ENCODE results near the gene ANO10.
"Not testable (repeated sequence)": the region's sequence is repeated elsewhere in the genome, so short reads cannot be mapped to it uniquely, and the experiment has no call there.

ANO10 gene

DNA sequence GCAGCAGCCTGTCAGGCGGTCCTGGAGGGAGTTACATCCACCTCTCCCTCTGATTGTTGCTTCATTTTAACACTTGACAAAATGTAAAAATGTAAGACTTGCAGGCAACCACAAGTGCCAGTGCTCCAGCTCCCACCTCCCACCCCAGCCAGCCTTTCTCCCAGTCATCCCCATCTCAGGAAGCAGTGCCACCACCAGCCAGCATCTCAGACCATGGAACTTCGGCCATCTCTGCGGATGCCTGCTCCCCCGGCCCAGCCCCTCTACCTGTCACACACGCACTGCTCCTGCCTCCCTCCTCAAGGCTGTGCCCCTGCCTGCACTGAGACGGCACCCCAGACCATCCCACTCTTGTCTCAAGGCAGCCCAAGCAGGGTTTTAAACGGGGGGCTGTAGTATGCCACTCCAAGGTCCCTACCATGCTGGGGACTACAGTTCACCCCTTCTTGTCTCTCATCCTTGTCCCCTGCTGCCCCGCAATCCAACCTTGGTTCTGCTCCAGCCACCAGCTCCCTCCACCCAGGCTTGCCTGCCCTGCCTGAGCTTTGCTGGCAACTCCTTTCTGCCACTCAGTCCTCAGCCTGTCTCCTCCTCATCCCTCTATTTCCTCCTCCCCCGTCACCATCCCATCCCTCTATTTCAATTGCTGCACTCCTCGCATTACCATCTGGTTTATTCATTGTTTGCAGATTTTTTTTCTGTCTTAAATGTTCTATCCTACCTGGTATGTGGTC, 249.6 kb downstream of the ANO10 start:
- DNase-seq (ENCODE audit: low read depth): no peak

DNA sequence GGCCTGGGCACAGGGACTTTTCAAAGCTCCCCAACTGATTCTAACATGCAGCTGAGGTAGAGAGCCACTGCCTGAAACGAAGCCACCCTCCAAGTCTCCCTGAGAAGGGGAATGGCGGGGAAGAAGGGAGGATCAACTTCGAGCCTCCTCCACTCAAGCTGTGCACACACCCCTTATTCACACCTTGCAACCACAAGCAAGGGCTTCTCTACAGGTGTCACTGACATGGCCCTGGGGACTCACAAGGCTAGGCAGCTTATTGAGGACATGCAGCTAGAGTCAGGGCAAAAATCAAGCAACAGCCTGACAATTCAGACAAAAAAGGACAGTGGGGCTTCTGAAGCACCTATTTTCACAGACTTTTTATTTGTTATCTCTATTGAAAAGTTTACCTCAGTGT, 250.3 kb downstream of the ANO10 start:
- no peak for DNase-seq (ENCODE audit: low read depth)

DNA sequence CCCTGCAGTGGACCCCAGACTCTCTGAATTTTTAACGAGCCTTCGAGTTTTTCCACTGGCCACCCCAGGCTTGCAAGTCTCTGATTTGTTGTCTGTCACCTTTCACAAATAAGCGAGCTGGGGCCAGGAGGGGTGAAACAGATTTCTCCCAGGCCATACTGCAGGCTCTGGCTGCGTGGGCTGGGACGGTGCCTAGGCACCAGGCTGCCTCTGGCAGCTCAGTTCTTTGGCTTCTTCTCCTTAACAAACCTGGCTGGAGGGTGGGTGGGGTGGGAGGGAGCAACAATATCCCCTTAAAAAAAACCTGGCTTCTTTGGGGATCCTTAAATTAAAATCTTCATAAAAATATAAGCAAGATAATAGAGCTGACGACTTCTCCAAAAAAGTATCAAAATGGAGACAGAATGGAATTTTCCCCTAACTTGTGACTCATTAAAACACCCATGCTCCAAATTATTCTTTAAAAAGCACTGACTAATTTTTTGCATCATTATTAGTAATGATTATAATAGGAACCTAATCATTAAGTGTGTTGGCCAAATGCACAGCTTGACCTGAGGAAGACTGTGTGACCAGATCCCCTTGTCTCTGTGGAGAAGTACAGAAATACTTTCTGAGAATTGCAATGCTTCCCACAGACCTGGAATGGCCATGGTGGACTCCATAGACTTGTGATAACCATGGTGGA, 251.4 kb downstream of the ANO10 start:
- DNase-seq (ENCODE audit: low read depth): no peak

GRCh38 chr3:43369404-43370292, 252.2 kb downstream of the ANO10 start:
- DNase-seq (ENCODE audit: low read depth): no peak

- DNase-seq (ENCODE audit: low read depth): no peak
These were observed 254.9 kb downstream of the ANO10 start for GRCh38 chr3:43366885-43367284.

DNA sequence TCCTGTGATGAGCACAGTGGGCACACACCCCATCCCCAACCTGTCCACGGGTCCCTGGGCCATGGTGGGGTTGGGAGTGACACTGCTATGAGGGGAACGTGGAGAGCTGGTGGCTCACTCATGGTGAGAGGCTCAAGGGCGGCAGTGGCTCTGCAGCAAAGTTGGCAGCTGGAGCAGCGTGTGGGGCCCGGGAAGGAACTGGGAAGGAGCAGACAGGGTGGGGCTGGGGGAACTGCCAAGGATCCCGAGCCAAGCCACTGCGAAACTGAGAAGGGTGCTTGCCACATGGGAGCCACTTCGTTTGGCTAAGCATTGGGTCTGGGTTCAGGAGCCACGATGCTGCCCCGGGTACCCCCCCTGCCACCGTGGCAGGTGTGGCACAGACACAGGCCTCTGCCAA, 255.3 kb downstream of the ANO10 start:
- DNase-seq (ENCODE audit: low read depth): no peak

DNA sequence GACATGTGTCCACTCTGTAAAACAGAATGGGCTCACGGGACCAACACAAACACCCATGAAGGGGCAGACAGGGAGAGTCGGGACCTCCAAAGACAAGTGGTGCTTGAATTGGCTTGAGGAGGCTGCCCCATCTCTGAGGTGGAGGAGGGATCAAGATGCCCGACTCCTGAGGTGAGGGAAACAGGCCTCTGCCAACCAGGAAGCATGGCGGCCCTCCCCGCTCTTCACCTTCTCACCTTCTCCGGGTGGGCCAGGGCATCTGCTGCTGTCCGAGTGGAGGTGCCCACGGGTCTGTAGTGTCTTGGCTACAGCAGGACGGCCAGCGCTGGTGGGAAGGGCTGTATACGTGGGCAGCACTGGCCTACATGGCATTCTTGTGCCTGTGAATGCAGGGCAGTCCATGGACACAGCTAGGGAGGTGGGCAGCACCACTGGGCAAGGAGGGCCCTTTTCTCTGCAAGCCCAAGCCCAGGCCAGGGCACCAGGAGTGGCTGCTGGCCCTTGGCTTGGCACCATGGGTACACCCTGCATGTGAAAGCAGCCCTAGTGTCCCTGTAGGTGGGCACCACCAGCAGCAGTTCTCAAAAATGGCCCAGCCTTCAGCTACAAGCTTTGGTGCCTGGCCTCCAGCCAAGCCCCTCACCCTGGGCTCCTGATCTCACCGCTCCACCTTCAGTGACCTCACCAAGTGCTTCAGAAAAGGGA, 256.1 kb downstream of the ANO10 start:
- no peak for DNase-seq (ENCODE audit: low read depth)

DNA sequence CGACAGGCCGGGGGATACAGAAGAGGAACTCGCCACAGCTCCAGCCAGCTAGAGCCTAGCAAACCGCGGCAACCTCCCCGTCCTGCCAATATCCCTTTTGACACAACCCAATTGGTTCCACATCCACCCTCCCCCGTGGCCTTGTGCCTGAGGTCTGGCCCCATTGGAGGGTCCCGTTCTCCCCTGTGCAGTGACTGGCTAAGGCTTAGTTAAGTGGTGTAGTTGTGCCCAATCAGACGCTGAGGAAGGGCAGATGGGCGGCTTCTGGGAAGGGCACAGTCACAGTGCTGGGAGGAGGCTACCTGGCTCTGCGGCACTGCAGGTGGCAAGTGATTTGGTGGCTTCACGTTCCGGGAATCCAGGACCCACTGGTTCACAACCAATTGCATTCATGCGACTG, 256.9 kb downstream of the ANO10 start:
- no peak for DNase-seq (ENCODE audit: low read depth)

- no peak for DNase-seq (ENCODE audit: low read depth)
These were observed 257.3 kb downstream of the ANO10 start for GRCh38 chr3:43364494-43364893.

GRCh38 chr3:43363621-43364266, 258.1 kb downstream of the ANO10 start:
- DNase-seq (ENCODE audit: low read depth): no peak

DNA sequence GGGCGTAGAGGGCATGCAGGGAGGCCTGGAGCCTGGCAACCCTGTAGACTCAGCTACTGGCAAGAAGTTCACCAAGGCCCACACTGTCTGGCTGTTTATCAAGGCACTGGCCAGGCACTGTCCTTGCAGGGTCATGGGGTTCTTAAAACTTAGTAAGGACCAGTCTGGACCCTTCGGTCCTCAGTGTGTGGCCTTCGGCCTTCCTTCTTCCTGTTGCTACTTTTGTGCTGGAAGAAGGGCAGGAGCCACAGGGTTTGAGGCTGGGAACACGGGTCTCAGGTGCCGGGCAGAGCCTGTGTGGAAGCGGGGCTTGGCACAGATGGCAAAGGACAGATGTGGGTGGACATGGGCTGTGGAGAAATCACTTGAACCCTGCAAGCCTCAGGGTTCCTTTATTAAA, 258.9 kb downstream of the ANO10 start:
- DNase-seq (ENCODE audit: low read depth): no peak

DNA sequence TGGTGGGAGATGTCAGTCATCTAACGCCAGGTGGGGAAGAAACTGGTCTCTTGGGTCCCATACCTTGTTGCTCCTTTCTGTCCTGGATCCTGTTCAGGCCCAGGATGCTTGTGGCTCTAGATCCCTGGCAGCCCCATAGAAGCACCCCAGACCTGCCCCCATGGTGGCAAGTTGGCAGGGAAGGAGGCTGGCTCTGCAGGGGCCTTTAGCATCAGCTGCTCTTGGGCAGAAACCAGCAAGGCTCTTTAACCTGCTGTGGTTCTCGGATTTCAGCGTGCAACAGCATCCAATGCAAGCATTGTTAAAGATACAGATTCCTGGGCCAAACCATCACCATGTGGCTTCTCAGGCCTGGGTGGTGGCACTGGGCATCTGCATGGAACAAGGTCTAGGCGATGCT, 259.6 kb downstream of the ANO10 start:
- no peak for DNase-seq (ENCODE audit: low read depth)

- DNase-seq (ENCODE audit: low read depth): no peak
These were observed 260.7 kb downstream of the ANO10 start for GRCh38 chr3:43361077-43361476.

DNA sequence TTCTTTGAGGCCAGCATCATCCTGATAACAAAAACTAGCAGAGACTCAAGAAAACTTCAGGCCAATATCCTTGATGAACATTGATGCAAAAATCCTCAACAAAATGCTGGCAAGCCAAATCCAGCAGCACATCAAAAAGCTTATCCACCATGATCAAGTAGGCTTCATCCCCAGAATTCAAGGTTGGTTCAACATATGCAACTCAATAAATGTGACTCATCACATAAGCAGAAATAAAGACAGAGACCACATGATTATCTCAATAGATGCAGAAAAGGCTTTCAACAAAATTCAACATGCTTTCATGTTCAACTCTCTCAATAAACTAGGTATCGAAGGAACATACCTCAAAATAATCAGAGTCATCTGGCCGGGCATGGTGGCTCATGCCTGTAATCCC, 265.8 kb downstream of the ANO10 start:
- DNase-seq (ENCODE audit: low read depth): not testable (repeated sequence)

DNA sequence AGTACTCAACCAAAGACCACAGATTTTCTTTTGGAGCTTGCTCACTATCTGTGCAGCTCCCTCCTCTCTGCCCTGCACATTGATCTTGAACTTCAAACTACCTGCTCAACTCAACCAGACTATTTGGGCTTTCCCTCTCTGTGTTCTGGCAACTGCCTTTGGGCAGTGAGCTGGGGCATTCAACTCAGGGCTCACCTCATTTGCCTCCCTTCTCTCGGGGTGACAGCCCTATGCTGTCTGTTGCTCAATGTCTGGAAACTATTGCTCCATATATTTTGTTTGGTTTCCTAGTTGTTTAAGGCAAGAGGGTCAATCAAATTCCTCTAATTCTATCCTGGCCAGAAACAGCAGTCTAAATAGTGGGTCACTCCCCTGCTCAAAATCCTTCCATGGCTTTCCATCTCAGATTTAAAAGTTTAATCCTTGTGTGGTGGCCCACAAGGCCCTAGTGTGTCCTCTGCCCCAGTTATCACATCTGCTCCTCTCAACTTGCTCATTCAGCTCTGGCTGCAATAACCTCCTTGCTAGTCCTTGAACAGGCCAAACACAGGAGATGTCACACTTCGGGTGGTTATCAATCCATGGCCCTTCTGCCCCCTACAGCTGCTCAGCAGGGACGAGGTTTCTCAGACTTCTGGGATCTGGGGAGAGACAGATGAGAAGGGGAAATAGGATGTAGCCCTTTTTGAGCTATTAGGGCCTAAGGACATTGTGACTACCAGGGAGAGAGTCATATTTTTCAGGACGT, 267.7 kb downstream of the ANO10 start:
- no peak for DNase-seq (ENCODE audit: low read depth)

DNA sequence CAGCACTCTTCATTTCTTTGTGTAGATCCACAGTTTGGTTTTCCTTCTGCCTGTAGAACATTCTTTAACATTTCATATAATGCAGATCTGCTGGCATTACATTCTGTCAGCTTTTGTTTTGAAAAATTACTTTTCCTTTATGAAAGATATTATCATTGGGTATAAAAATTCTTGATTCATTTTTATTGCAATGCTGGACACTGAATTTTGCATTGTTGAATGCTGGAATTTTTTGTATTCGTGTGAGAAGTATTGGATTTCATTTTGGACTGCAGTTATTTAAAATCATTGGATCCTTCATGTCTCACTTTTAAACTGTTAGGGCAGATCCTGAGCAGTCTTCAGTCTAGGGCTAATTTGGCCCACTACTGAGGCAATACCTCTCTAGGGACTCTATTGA, 268.4 kb downstream of the ANO10 start:
- no peak for DNase-seq (ENCODE audit: low read depth)

DNA sequence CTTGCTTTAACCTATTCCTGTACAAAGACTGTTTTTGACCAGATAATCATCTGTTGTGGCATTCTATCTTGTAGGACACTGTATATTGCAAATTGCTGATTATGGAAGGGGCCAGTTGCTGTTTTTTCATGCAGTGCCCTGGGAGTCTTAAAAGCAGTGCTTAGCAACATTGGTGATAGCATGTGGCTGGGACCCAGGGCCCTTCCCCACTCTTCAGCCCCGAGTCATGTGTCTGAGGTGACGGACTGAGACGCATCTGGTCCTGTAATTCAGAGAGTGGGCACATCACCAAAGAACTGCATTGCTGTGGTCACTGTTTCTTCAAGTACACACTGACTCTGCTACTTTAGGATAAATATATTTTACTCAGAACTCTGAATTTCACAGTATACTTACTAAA, 272.1 kb downstream of the ANO10 start:
- DNase-seq (ENCODE audit: low read depth): no peak

DNA sequence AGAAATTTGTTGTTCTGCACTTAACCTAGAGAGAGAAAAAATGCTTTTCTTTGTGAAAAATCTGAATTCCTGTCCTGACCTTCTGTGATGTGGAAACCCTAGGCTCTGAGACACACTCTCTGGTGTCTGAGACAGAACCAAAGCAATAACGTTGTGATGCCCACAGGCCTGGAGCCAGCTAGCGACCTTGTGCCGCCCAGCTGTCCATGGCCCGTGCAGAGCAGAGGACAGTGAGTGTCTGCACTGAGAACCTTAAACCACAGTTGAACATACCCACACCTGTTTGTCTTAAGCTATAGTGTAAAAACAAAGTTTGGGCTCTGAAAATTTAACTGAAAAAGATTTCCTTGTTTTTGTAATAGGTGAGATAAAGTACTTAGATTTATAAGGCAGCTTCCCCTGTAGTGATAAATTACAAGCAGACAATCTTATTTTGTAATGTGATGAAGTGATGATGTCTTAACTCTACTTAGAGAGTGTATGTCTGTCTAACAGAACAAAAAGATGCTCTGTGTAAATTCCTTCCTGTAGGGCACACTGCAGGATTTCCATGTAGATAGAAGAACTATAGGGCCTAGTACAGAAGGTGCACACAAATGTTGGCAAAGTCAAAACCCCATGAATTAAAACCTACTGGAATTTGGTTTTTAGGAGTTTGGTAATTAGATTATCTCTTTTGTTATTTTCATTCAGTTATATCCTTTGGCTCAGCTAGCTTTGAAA, 272.8 kb downstream of the ANO10 start:
- DNase-seq (ENCODE audit: low read depth): no peak

DNA sequence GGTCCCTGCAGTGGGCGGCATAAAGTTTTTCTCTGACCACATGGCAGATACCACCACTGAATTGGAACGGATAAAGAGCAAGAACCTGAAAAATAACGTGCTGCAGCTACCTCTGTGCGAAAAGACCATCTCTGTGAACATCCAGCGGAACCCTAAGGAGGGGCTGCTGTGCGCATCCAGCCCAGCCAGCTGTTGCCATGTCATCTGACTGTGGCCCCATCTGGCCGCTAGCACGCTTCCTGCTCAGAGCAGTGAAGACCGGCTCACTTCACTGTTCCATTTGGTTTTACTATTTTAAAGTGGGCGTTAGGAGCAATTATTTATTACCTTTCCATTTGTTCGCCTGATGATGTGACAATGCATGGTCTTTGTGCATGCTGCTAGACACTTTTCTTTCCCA, 273.5 kb downstream of the ANO10 start:
- no peak for DNase-seq (ENCODE audit: low read depth)

DNA sequence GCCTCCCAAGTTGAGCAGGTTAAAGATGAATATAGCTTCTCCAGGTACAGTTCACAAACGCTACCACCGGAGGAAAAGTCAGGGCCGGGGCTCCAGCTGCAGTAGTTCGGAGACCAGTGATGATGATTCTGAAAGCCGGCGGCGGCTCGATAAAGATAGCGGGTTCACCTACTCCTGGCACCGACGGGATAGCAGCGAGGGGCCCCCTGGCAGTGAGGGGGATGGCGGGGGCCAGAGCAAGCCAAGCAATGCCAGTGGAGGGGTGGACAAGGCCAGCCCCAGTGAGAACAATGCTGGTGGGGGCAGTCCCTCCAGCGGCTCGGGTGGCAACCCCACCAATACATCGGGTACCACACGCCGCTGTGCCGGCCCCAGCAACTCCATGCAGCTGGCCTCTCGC, 274.0 kb downstream of the ANO10 start:
- no peak for DNase-seq (ENCODE audit: low read depth)

Measured in stromal cell of bone marrow (primary cell).